Stomach (tissue), 9 donors: ENCODE results near the gene HELT. TPM values are rescaled to one million over a fixed set of nuclear protein-coding genes. Genes with fewer than 3 reads are reported as not detected.
A peak's percentile ranks its signal among the peaks of the same experiment; 100 is the strongest.
"Not testable (repeated sequence)": the region's sequence is repeated elsewhere in the genome, so short reads cannot be mapped to it uniquely, and the experiment has no call there.

Source experiments
- DNase-seq, 2 donors: peaks; one replicate each; pipeline versions ENCODE4 v3.0.0 to v3.0.0-alpha.2; 2013 to 2019
- H3K27ac ChIP-seq, 5 donors: fragments of 200-600 bp in 4 of 5; sonication (generic) in 4 of 5; one replicate each; pipeline ENCODE4 v1.5.1; 2013 to 2019; ENCODE audit warnings: mild to moderate bottlenecking in 1 of 5, moderate library complexity in 1 of 5
- H3K27me3 ChIP-seq, 3 donors: fragments of 200-600 bp; sonication (generic); one replicate each; pipeline ENCODE4 v1.5.1; 2017 to 2019; ENCODE audit warnings: mixed run types in 1 of 3
- H3K36me3 ChIP-seq, 4 donors: fragments of 200-600 bp; sonication (generic); 1 replicate in 3 of 4; 2 replicates in 1 of 4; pipeline ENCODE4 v1.5.1; 2016 to 2019
- H3K4me1 ChIP-seq, 4 donors: fragments of 200-600 bp; sonication (generic); one replicate each; pipeline ENCODE4 v1.5.1; 2016 to 2019
- H3K4me3 ChIP-seq, 4 donors: fragments of 200-600 bp; sonication (generic) in 3 of 4; one replicate each; pipeline ENCODE4 v1.5.1; 2016 to 2019; ENCODE audit warnings: mild to moderate bottlenecking in 1 of 4
- H3K9me3 ChIP-seq, 4 donors: fragments of 200-600 bp; sonication (generic); one replicate each; pipeline ENCODE4 v1.5.1; 2016 to 2019
- CTCF ChIP-seq, 7 experiments: fragments of 450-650 bp in 4 of 7; fragments of 200-600 bp in 3 of 7; sonication (generic) in 3 of 7; IDR thresholded peaks; one replicate each; pipeline ENCODE4 v1.5.1; 2016 to 2019; ENCODE audit warnings: antibody characterized with exemption in 7 of 7, control low read depth in 2 of 7, mild to moderate bottlenecking in 1 of 7
- EP300 ChIP-seq: sonication (generic); formaldehyde crosslinking; IDR thresholded peaks from one replicate; pipeline ENCODE4 v1.6.1; 2017; ENCODE audit warnings: antibody characterized with exemption
- POLR2A ChIP-seq, 4 donors: fragments of 450-650 bp; IDR thresholded peaks; one replicate each; pipeline ENCODE4 v1.6.1; 2016; ENCODE audit warnings: antibody characterized with exemption in 4 of 4, control low read depth in 2 of 4, mild to moderate bottlenecking in 1 of 4, moderate library complexity in 1 of 4
- POLR2AphosphoS5 ChIP-seq, 3 donors: sonication (generic); formaldehyde crosslinking; IDR thresholded peaks; one replicate each; pipeline ENCODE4 v1.6.1; 2016; ENCODE audit warnings: antibody characterized with exemption in 3 of 3
- WGBS, 5 donors: extraction: QIAGEN DNeasy Blood & Tissue Kit in 3 of 5; methylation state at CpG; one replicate each; pipeline versions ENCODE4 v1.1.5 to v1.1.7; 2013 to 2018; 5-methylcytosine and 5-hydroxymethylcytosine counted together
- intact Hi-C: fragments of 100-400 bp; cut with DNase I; formaldehyde crosslinking; loops from one replicate; pipeline ENCODE4 v1.15.1; 2023; ENCODE audit warnings: low total_unique reads
- polyA plus RNA-seq, 3 donors: library from polyadenylated mRNA; stranded (reverse); fragments of 200-250 nt; gene quantifications; one replicate each; pipeline ENCODE4 v1.2.3, GENCODE V29; 2013
- total RNA-seq, 5 donors: library from RNA; depleted of rRNA; stranded (reverse); fragments of >200 nt; gene quantifications; one replicate each; pipeline versions ENCODE4 v1.1.0 to v1.2.3, GENCODE V29; 2014 to 2016
- donor health status: healthy with polysubstance abuse.
- donor health status: Bipolar disorder and iron deficiency.
- donor health status: healthy.

HELT gene
- total and polyA plus RNA-seq, 8 donors: not detected

DNA sequence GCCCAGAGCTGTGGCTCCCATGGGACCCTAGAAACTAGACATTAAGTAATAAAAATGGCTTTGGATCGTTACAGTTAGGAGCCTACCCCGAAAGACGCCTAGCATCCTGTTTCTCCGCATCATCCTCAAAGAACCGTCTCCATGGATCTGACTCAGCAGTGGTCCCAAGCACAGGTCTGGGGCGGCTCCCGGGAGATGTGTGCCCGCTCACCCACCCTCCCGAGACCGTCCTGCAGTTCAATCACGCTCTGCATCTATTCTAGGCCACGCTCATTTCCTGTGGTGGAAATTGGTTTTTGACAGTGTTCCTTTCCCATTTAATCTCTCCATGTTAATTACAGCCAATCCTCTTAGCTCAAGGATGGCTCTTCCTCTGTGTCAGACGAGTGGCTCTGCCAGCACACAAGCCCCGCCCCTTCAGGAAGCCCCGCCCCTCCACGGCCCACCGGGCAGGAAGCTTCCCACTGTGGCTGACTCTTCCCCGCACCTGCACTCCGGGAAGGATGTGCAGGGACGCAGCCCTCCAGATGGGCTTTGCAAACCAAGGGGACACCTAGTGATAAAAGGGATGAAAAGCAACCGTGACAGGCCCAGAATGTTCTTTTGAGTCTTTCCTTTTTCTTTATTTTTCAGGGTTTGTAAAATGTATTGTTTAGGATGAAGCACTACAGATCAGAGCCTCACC, 34.5 kb upstream of the HELT start:
- no peaks in the 10 kb centered on the region for H3K36me3 ChIP-seq
- H3K4me3 ChIP-seq: no peak overlapping the region
- peaks cover 0 to 12% (median 9%) of the 10 kb centered on the region in 4 donors for H3K4me1 ChIP-seq
- no peaks in the 10 kb centered on the region for H3K9me3 ChIP-seq
- 39 to 50% (median 45%) methylated on average over 21 of the region's 21 CpGs for WGBS, 5 donors
- TF ChIP-seq POLR2AphosphoS5 (IDR thresholded peaks at IDR 0.05) (no peak), CTCF (IDR thresholded peaks at IDR 0.05) (peak in 1 of 7 experiments; percentile 16)
- peak; percentile 43 to 70 for DNase-seq
- H3K27me3 ChIP-seq: no peaks in the 10 kb centered on the region
- no peak overlapping the region for H3K27ac ChIP-seq
- intact Hi-C loops: no loop called here

DNA sequence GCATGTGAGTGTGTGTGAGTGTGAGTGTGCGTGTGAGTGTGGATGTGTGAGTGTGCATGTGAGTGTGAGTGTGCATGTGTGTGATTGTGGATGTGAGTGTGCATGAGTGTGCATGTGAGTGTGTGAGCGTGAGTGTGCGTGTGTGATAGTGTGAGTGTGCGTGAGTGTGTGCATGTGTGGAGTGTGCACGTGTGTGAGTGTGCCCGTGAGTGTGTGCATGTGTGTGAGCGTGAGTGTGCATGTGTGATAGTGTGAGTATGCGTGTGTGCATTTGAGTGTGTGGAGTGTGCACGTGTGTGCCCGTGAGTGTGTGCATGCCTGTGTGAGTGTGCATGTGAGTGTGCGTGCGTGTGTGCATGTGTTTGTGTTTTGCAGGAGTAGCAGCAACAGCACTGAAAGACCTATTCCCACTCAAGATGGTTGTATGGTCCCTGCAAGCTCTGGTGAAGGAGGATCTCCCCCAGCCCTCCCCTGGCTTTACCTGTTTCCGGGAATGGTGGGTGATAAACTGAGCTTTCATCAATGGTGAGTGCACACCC, 30.7 kb upstream of the HELT start:
- Histone ChIP-seq H3K27ac (no peak overlapping the region), H3K27me3 (no peaks in the 10 kb centered on the region), H3K9me3 (no peaks in the 10 kb centered on the region), H3K4me1 (peaks cover 0 to 10% (median 9%) of the 10 kb centered on the region in 4 donors), H3K36me3 (no peaks in the 10 kb centered on the region), H3K4me3 (no peak overlapping the region)
- intact Hi-C loops: no loop called here
- 88 to 96% (median 91%) methylated on average over 13 of the region's 13 CpGs for WGBS, 5 donors
- no peak for DNase-seq
- no peak for TF ChIP-seq POLR2AphosphoS5 (IDR thresholded peaks at IDR 0.05)
- TF ChIP-seq CTCF (IDR thresholded peaks at IDR 0.05): no peak
- no peak for TF ChIP-seq POLR2A (IDR thresholded peaks at IDR 0.05)
- no peak for TF ChIP-seq EP300

DNA sequence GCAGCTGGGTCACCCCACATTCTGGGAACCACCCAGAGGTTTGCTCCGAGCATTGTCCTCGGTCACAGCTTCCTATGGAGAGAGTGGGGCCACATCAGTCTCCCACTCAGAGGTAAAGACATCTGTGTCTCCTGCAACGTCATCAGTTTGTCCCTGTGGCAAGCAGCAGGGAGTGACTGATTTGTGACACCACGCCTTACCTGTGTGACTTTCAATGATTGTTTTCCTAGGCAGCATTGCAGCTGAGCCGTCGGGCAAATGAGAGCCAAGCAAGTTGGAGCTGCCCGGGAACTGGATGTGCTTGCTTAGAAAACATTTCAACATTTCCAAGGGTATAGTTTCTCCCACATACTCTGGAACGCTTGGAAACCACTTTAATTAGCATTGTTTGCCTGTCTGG, 29.7 kb upstream of the HELT start:
- 46 to 68% (median 58%) methylated on average over 8 of the region's 8 CpGs for WGBS, 5 donors
- TF ChIP-seq CTCF (IDR thresholded peaks at IDR 0.05): no peak
- TF ChIP-seq POLR2A (IDR thresholded peaks at IDR 0.05): no peak
- peak; percentile 29 to 62 for DNase-seq
- H3K9me3 ChIP-seq: no peaks in the 10 kb centered on the region
- H3K36me3 ChIP-seq: no peaks in the 10 kb centered on the region
- H3K4me3 ChIP-seq: no peak overlapping the region
- peaks cover 0 to 6% (median 0%) of the 10 kb centered on the region in 3 donors for H3K27me3 ChIP-seq
- intact Hi-C loops: no loop called here
- H3K27ac ChIP-seq: no peak overlapping the region
- peaks cover 0 to 5% (median 4%) of the 10 kb centered on the region in 4 donors for H3K4me1 ChIP-seq

GRCh38 chr4:184989283-184989682, 29.0 kb upstream of the HELT start:
- H3K27ac ChIP-seq, H3K4me3 ChIP-seq, H3K4me1 ChIP-seq, DNase-seq, H3K9me3 ChIP-seq, intact Hi-C loops, H3K36me3 ChIP-seq: not testable (repeated sequence)
- WGBS, 5 donors: 80 to 88% (median 83%) methylated on average over 15 of the region's 15 CpGs
- H3K27me3 ChIP-seq: peaks cover 0 to 13% (median 0%) of the 10 kb centered on the region in 3 donors

DNA sequence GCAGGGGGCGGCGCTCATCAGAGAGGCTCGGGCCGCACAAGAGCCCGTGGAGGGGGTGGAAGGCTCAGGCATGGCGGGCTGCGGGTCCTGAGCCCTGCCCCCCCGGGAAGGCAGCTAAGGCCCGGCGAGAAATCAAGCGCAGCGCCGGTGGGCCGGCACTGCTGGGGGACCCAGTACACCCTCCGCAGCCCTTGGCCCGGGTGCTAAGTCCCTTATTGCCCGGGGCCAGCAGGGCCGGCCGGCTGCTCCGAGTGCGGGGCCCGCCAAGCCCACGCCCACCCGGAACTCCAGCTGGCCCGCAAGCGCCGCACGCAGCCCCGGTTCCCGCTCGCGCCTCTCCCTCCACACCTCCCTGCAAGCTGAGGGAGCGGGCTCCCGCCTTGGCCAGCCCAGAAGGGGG, 28.2 kb upstream of the HELT start:
- H3K4me1 ChIP-seq, DNase-seq, H3K36me3 ChIP-seq, H3K4me3 ChIP-seq, H3K27ac ChIP-seq, H3K9me3 ChIP-seq: not testable (repeated sequence)
- intact Hi-C loops: loop anchor here (10.0 kb wide), 1 partner anchor 235 kb away; no protein-coding TSS in a partner anchor
- H3K27me3 ChIP-seq: peaks cover 0 to 17% (median 0%) of the 10 kb centered on the region in 3 donors
- WGBS, 5 donors: 93 to 98% (median 94%) methylated on average over 13 to 23 of the region's 34 CpGs; no CpG with 5 or more reads in 1 of the 5 donors
